Natural killer cell (primary cell): ENCODE data around the gene ANKRD6. TPM values are rescaled to one million over a fixed set of nuclear protein-coding genes. Genes with fewer than 3 reads are reported as not detected.

Experiments
- ATAC-seq, 3 donors: fragments of 150-1000 bp in 2 of 3; fragments of 200-7000 bp in 1 of 3; cut with Tn5 transposase; 1 replicate in 1 of 3; 2 replicates in 2 of 3; pipeline ENCODE4 v1.10.0; 2021; ENCODE audit warnings: mild to moderate bottlenecking in 2 of 3, moderate library complexity in 2 of 3
- DNase-seq, 2 donors: peaks; one replicate each; pipeline versions ENCODE4 v3.0.0 to v3.0.0-alpha.2; 2013 to 2021; ENCODE audit warnings: mixed read lengths in 1 of 2
- H3K27ac ChIP-seq: one replicate; pipeline ENCODE4 v1.5.1; 2013; ENCODE audit warnings: mild to moderate bottlenecking, low read length
- H3K27me3 ChIP-seq: one replicate; pipeline ENCODE4 v1.6.1; 2013; ENCODE audit warnings: low read length; ENCODE audit not compliant: control insufficient read depth, insufficient read depth
- H3K36me3 ChIP-seq: one replicate; pipeline ENCODE4 v1.6.1; 2013; ENCODE audit warnings: low read length; ENCODE audit not compliant: control insufficient read depth, insufficient read depth
- H3K4me1 ChIP-seq: one replicate; pipeline ENCODE4 v1.6.1; 2013; ENCODE audit warnings: low read length; ENCODE audit not compliant: control insufficient read depth, insufficient read depth
- H3K4me3 ChIP-seq: one replicate; pipeline ENCODE4 v1.5.1; 2013; ENCODE audit warnings: low read length
- H3K9me3 ChIP-seq: one replicate; pipeline ENCODE4 v1.6.1; 2013; ENCODE audit warnings: low read length; ENCODE audit not compliant: control insufficient read depth, insufficient read depth
- H3K27ac Mint-ChIP-seq, 2 donors: one replicate each; pipeline ENCODE4 v1.8.0; 2022; ENCODE audit warnings: mild to moderate bottlenecking in 2 of 2, mixed read lengths in 2 of 2, moderate library complexity in 1 of 2
- H3K27me3 Mint-ChIP-seq, 2 donors: one replicate each; pipeline ENCODE4 v1.8.0; 2022; ENCODE audit warnings: low read depth in 2 of 2, mixed read lengths in 2 of 2
- H3K36me3 Mint-ChIP-seq: one replicate; pipeline ENCODE4 v1.8.0; 2022; ENCODE audit warnings: mixed read lengths
- H3K4me1 Mint-ChIP-seq, 2 donors: one replicate each; pipeline ENCODE4 v1.8.0; 2022; ENCODE audit warnings: mixed read lengths in 2 of 2
- H3K4me3 Mint-ChIP-seq: one replicate; pipeline ENCODE4 v1.8.0; 2022; ENCODE audit warnings: mild to moderate bottlenecking, moderate library complexity, mixed read lengths
- H3K9me3 Mint-ChIP-seq, 2 donors: one replicate each; pipeline ENCODE4 v1.8.0; 2022; ENCODE audit warnings: mixed read lengths in 2 of 2
- WGBS: methylation state at CpG from one replicate; pipeline ENCODE4 v1.1.7; 2013; ENCODE audit warnings: missing lambda C conversion rate; ENCODE audit not compliant: insufficient coverage; 5-methylcytosine and 5-hydroxymethylcytosine counted together
- intact Hi-C: fragments of 100-400 bp; cut with micrococcal nuclease; formaldehyde crosslinking; loops from one replicate; pipeline ENCODE4 v1.14.2; 2022
- total RNA-seq, 4 donors: library from RNA; stranded (reverse); fragments of 120-200 nt in 1 of 4; gene quantifications; one replicate each; pipeline versions ENCODE4 v1.2.3 to v1.2.4, GENCODE V29; 2013 to 2022
- TF ChIP-seq, protein P1 (sequence below): fragments of 200-600 bp; IDR thresholded peaks from one replicate; pipeline ENCODE4 v1.8.0; 2022; ENCODE audit warnings: antibody characterized with exemption

ANKRD6 gene
- total RNA-seq, 3 donors from 2014 or later (not counting 1 experiment from before 2014, with no cell fraction given) = 4.5 to 9.0 (median 4.6) TPM

GRCh38 chr6:89585154-89585553, 152.2 kb downstream of the ANKRD6 start:
- WGBS = 88% methylated on average over 1 of the region's 1 CpG
- TF ChIP-seq, protein P1, sequence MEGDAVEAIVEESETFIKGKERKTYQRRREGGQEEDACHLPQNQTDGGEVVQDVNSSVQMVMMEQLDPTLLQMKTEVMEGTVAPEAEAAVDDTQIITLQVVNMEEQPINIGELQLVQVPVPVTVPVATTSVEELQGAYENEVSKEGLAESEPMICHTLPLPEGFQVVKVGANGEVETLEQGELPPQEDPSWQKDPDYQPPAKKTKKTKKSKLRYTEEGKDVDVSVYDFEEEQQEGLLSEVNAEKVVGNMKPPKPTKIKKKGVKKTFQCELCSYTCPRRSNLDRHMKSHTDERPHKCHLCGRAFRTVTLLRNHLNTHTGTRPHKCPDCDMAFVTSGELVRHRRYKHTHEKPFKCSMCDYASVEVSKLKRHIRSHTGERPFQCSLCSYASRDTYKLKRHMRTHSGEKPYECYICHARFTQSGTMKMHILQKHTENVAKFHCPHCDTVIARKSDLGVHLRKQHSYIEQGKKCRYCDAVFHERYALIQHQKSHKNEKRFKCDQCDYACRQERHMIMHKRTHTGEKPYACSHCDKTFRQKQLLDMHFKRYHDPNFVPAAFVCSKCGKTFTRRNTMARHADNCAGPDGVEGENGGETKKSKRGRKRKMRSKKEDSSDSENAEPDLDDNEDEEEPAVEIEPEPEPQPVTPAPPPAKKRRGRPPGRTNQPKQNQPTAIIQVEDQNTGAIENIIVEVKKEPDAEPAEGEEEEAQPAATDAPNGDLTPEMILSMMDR = no peak
- Histone ChIP-seq H3K4me1 (no peaks in the 10 kb centered on the region), H3K36me3 (no peaks in the 10 kb centered on the region), H3K27ac (no peak overlapping the region), H3K27me3 (no peaks in the 10 kb centered on the region), H3K9me3 (no peaks in the 10 kb centered on the region), H3K4me3 (no peak overlapping the region)
- H3K9me3 Mint-ChIP-seq = no peaks in the 10 kb centered on the region
- no peak overlapping the region for H3K27ac Mint-ChIP-seq
- intact Hi-C loops = no loop called here
- DNase-seq (no peak), ATAC-seq (no peak)
- no peak overlapping the region for H3K4me3 Mint-ChIP-seq
- H3K27me3 Mint-ChIP-seq = no peaks in the 10 kb centered on the region
- H3K4me1 Mint-ChIP-seq = no peaks in the 10 kb centered on the region
- H3K36me3 Mint-ChIP-seq = no peaks in the 10 kb centered on the region

- Mint-ChIP-seq H3K36me3 (no peaks in the 10 kb centered on the region), H3K4me3 (no peak overlapping the region), H3K9me3 (no peaks in the 10 kb centered on the region), H3K27ac (no peak overlapping the region), H3K27me3 (no peaks in the 10 kb centered on the region), H3K4me1 (no peaks in the 10 kb centered on the region)
- Histone ChIP-seq H3K27me3 (no peaks in the 10 kb centered on the region), H3K27ac (no peak overlapping the region), H3K4me1 (no peaks in the 10 kb centered on the region), H3K36me3 (no peaks in the 10 kb centered on the region), H3K9me3 (no peaks in the 10 kb centered on the region), H3K4me3 (no peak overlapping the region)
- 85% methylated on average over 7 of the region's 7 CpGs for WGBS
- DNase-seq = no peak
- intact Hi-C loops = no loop called here
- TF ChIP-seq, protein P1 = no peak
- ATAC-seq = no peak
Observed at GRCh38 chr6:89589297-89590025, 156.5 kb downstream of the ANKRD6 start.

DNA sequence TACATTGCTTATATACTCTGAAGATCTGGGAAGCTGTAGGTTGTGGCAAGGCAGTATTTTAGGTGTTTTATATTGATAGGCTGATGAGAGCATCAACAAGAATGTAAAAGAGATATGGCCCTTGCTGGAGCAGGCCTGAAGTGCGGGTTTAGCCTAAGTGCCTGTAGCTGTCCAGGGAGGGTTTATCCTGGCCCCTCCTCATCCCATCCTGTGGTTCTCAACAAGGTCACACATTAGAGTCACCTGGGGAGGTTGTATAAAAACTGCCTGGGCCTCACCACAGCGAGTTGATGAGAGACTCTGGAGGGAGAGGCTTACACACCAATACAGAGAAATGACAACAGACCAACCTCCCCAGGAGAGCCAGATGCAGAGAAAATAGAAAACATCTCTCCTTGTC, 157.2 kb downstream of the ANKRD6 start:
- Histone ChIP-seq H3K4me1 (no peaks in the 10 kb centered on the region), H3K9me3 (no peaks in the 10 kb centered on the region), H3K36me3 (no peaks in the 10 kb centered on the region), H3K27me3 (no peaks in the 10 kb centered on the region), H3K27ac (no peak overlapping the region), H3K4me3 (no peak overlapping the region)
- intact Hi-C loops = no loop called here
- Mint-ChIP-seq H3K27me3 (no peaks in the 10 kb centered on the region), H3K27ac (no peak overlapping the region), H3K9me3 (no peaks in the 10 kb centered on the region), H3K36me3 (no peaks in the 10 kb centered on the region), H3K4me3 (no peak overlapping the region), H3K4me1 (no peaks in the 10 kb centered on the region)
- no peak for DNase-seq
- TF ChIP-seq, protein P1 = no peak
- no peak for ATAC-seq
- WGBS = 100% methylated on average over 1 of the region's 2 CpGs

- H3K27me3 Mint-ChIP-seq = no peaks in the 10 kb centered on the region
- TF ChIP-seq, protein P1 = no peak
Observed at GRCh38 chr6:89591745-89592144, 158.8 kb downstream of the ANKRD6 start.

More at GRCh38 chr6:89591745-89592144, 158.8 kb downstream of the ANKRD6 start:
- Mint-ChIP-seq H3K4me3 (no peak overlapping the region), H3K4me1 (peaks cover 7 to 10% of the 10 kb centered on the region in 2 donors), H3K36me3 (no peaks in the 10 kb centered on the region), H3K9me3 (no peaks in the 10 kb centered on the region), H3K27ac (no peak overlapping the region)
- WGBS = 87% methylated on average over 4 of the region's 4 CpGs
- Histone ChIP-seq H3K27ac (no peak overlapping the region), H3K9me3 (no peaks in the 10 kb centered on the region), H3K4me1 (peaks cover 5% of the 10 kb centered on the region), H3K36me3 (no peaks in the 10 kb centered on the region), H3K4me3 (no peak overlapping the region), H3K27me3 (no peaks in the 10 kb centered on the region)
- no peak for DNase-seq
- intact Hi-C loops = no loop called here
- no peak for ATAC-seq
